ENCODE results near the gene PRKACA.

DNA sequence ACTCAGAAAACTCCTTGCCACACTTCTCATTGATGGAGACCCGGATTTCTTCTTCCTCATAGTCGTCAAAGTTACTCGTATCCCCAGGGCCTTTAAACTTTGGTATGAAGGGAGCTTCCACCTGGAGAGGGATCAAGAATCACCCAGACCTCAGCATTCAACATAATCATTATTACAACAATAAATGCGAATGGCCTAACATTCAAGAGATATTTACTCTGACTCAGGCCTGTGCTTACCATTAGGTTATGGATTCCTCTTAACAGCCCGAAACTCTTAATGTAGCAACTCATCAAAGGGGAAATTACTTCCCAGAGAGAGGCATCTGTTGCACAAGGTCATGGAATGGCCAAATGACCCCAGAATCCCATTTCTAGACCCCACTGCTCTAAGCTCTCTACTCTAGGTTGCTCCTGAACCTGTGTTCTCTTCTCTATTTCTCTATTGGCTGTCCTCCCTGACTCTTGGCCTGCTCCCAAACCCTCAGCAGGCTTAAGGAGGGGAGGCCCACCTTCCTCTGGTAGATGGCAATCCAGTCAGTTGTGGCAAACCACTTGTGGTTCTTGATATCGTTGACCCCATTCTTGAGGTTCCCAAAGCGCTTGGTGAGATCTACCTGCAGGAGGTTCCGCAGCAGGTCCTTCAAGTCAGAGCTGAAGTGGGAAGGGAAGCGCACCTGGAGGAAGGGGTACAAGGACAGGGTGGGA is 24.3 kb downstream of the PRKACA start:
- TF ChIP-seq CTCF (IDR thresholded peaks at IDR 0.05) (no peak), POLR2A (IDR thresholded peaks at IDR 0.05) (no peak)
